GM18520 (cell line): Measurements from ENCODE around the gene INSM1.

Experiments used
- ATAC-seq: cut with Tn5 transposase; IDR thresholded peaks from one replicate; pipeline ENCODE4 v1.9.1; 2021; ENCODE audit not compliant: unreplicated experiment

Gene INSM1

DNA sequence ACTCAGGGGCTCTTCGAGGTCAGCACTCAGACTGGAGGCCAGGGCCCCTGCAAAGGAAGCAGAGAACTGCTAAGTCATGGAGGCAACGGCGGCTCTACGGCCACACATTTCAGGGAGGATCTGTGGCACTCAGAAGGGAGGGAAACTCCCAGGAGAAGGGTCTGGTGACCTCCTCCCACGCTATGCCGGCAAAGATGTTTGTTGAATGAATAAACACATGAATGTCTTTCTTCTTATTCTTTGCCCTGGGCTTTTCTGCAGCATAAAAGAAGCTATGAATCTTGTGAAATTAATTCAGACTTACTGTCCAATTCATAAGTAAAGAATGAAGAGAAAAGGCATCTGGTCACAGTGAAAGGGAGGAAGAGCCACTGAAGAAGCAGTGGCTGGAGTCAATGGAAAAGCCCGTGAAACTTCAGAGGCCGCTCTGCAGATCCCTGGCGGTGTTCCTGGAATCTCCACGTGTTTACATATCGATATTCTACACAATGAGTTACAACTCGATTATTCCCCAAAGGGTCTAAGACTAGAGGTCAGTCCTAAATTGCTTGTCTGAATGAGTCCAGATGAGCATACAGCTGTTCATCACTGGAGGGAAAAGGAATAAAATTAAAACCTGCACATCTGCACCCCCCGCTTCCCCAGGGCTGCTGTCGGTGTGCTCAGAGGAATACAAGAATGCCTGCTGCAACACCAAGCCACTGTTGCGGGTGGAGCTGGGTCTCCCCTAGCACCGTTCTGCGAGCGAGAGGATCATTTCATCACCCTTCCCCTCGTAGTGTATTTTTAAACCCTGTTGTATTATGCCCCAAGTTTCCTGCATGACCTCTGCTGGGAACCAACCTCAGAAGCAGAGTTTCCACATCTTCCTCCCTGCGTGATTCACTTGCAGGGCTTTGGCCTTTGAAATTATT is 25.6 kb downstream of the INSM1 start:
- ATAC-seq, result no peak

DNA sequence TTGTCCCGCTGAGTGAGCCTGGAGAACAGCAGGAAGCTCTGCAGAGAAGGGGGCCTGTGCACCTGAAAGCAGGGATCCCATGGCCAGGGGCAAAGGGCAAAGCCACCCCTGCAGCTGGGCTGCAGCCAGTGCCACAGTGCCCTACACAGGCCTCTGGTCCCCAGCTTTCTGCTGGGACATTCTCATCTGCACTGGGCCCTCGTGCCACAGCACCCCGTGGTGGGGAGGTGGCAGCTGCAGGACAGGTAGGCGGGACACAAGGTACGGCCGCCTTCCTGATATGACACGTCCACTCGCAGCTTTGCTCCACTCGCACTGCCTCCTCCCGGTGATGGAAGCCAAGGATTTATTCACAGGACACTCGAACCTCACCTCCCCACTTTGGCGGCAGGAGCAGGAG is 27.2 kb downstream of the INSM1 start:
- ATAC-seq, result no peak

DNA sequence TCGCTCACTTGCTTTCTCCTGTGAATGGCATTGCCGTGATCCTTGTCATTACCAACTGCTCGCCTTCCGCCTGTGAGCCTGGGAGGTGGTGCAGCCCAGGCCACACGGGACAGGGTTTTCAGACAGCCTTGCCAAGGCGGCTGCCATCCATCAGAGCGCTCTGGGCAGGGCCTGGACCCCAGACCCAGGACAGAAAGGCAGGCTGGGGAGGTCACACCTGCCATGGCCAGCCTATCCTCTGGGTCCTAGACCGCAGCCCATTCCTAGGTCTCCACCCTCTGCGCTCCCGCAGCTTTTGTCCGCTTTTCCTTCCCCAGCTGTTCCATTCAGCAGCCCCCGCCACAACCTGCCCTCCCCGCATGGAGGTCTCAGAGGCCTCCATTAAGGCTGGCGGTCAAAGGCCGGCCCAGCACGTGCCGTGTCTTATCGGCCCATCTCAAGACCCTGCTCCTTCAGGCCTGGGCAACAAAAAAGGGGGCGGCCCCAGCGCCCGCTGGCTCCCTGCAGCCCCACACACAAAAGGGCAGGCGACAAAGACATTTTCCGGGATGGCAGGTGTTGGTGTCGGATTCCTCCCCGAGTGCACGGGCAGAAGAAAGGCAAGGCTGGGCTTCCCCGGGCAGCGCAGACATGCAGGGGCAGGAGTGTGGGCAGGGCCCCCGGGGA is 28.1 kb downstream of the INSM1 start:
- ATAC-seq, result no peak

DNA sequence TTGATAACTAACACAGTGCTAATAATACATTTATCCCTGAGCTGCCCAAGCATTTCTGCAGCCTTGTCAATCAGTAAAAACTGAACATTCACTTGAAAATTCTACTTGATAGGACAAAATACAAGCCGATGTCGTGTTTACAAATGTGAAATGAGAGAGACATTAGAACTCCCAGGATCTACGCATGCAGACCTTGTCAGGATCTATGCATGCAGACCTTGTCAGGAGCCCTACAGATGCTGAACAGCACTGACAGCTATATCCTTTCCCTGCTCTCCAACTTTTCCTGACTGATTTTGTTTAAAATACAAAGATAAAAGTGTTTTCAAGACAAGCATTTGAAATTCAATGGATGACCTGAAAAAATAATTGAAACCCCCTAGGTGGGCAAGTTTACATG is 28.9 kb downstream of the INSM1 start:
- no peak for ATAC-seq

DNA sequence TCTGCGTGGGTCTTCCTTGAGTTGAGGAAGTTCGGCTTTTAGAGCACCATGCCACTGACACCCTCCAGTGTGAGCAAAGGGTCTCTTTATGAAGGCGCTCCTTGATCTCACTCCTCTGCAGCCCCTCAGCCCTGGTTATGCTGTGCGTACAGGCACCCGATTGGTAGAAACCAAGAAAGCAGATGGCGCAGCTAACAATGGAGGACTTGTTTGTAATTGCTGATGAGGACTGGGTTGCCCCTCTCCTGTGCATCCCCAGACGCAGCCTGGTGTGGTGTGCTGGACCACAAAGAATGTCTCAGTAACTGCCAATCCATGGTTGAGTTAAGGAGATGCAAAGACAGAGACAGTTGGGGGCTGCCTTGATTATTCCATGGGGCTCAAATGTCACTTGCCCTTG is 30.2 kb downstream of the INSM1 start:
- no peak for ATAC-seq

DNA sequence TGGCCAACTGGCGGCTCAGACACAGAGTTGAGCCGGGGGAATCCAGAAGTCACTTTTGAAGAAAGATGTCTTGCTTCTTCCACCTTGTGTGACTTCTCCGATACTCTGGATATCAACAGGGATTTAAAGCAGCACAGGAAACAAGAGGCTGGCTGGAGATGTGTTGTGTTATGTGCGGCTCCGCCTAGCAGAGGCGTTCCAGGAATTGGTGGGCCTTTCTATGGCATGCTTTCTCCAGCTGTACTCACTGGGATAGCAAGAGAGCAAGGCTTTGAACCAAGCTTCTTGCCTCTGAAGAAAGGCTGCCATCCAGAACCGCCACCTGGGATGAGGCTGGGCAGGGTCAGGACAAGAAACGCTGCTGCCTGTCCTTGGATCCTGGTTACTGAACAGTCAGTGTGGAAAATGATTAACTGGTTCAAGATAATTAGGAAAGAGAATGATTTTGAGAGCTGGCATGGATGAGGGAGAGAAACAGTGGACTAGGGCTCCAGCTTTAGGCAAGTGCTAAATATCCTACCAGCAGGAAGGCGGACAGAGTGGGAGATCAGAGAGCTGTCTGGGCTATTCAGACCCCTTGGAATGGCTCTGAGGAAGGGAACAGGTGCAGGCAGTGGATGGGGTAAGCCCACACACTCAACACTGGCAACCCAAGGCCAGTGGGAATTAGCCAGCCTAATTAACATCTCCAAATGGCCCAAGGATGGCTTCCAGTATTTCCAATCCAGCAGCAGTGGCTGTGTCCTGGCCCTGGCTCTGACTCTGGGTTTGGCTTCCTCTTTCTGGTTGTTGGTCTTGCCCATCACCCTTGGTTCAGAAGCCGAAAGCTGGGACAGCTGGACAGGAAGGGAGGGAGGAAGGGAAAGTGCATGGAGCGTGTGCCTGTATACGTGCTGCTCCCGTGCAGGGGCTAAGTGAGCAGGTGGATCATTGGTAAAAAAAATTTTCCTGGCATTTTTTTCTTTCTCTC is 31.9 kb downstream of the INSM1 start:
- no peak for ATAC-seq

DNA sequence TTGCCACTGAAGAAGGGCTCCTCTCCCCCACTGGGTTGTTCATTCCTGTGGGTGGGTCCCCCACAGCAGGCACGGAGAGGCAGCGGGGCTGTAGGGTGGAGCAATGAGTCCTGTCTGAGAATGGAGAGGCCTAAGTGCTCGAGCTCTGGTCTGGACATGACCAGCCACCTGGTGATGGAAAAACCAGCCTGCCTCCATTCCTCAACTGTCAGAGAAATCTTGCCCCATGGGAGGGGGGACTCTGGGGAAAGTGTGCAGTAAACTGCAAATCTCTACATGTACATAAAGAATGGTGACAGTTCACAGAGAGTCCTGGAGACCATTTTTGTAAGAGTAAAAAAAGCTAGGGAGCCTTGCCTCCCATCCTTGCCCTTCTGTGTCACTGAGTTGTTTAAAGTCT is 34.1 kb downstream of the INSM1 start:
- ATAC-seq, result no peak

DNA sequence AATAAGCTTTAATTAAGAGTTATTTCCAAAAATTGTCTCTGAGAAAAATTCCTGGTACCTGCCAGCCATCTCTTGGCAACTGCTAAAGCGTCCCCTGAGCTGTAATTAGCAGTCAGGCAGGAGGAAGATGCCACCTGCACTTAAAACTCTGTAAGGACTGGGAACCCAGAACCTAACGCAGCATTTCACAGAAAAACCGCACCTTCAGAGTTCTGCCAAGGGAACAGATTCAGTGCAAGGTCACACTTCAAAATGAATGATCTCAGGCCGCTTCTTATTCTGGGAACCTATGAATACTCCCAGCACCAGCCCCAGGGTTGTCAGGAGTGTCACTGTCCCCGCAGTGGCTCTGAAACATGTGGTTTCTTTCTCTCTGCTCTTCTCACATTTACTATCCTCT is 36.7 kb downstream of the INSM1 start:
- no peak for ATAC-seq

DNA sequence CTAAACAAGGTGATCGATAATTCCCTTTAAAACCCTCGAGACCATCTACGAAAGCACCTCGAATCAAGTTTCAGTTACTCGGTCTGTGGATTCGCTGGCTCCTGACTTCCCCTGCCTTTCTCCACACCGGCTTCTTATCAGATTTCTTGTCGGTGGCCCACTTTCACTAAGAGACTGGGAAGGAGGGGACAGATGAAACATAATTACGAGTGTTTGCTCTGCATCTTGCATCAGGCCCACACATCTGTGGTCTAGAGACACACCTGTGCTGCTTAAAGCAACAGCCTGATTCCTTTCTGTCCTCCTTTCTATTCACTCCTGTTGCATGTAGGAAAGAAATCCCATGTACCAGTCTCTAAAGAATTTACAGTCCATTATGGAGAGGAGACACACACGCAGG is 37.7 kb downstream of the INSM1 start:
- ATAC-seq, result no peak

DNA sequence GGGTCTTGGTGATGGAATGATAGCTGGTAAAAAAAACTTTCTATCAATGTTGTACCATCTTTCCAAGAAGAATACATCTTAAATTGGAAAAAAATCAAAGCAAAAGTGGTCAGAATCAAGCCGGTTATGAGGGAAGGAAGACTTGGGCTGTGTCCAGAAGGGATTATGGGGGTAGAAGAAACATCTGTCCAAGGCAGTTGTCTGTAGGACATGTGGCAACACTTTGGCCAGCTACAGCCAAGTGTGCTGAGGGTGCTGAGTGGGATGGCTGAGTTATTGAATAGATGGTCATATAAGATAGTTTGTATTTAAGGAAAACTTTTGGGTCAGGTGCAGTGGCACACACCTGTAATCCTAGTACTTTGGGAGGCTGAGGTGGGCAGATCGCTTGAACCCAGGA is 38.4 kb downstream of the INSM1 start:
- ATAC-seq, result no peak

DNA sequence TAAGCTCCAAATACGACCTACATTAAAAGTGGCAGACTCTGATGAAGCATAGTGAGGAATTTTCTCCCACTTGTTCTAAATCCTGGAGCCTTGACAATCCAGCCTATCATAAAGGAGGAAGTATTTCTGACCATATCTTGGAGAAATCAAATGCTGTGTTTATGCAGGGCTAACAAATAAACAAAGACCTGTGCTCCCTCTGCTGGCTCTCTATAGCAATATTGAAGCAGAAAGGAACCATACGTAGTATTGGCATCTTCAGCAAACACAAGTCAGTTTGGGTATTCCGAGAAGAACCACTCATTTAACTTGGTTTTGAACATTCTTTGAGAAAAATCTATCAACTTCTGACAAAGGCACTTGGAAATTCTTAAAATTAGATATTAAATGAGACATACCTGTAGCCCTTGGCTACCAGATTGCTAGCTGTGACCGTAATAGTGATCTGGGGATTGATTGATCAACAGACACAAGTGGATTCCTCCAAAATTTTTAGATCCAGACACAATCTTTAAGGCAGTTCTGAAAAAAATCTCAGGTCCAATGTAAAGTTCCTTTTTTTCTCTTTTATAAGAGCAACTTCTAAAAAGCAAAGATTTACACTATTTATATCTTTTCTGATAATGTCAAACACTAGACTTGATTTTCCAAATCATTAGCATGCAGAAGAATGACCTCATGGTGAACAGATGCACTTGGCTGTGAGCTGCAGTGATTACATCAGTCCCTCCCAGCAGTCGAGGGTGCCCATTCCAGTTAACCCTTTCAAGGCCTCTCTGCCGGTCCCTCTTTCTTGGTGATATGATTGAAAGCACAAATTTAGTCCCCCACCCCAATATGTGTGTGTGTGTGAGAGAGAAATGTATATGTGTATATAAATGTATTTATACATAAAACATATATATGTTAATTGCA is 40.2 kb downstream of the INSM1 start:
- ATAC-seq, result no peak

DNA sequence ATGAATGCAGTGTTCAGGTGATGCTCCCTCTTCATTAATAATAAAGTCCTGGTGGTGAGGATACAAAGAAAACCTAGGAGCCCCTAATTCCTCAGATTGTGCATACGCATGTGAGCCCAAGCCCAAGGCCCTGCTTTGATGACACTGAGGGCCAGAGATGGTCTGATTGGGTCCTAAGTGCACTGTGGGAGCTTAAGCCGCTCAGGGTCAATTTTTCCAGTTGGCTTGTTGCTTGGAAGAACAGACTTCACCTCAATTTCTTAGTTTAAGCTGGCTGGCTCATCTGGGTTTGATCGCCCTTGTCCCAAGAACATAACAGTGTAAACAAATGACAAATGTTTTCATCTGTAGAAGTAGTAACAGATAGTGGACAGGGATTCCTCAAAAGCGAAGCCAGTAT is 41.4 kb downstream of the INSM1 start:
- ATAC-seq, result no peak

DNA sequence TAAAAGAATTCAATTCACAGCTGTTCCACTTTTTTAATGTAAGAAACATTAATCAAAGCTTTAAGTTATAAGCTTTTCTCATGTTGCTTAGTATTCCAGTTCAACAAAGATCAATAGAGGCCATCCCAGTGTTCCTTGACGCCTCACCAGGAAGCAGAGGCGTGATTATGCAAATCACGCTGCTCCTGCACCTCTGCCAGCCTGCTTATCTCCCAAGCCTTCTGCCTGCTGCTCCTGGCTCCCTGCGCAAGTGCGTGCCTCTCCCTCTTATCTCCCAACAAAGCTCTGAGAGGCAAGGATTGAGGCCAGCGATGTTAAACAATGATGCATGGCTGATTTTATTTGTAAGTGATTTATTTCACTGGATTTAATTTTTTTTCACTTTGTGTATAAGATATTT is 42.8 kb downstream of the INSM1 start:
- no peak for ATAC-seq

DNA sequence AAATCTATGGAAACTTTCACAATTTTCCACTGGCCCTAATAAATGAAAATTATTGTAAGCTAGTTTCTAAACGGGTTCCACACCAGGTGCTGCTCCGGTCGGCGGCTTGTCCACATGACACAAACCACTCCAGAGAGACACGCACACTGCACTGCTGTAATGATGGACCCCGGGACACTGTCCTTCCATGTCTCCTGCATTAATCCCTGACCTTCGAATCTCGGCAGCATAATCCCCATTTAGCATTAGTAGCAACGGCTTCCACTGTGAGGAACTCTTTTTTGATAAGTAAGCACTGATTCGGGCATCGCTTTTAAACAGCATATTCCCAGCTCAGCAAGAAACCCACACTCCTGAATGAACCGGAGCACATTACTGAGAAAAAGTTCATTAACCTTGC is 43.5 kb downstream of the INSM1 start:
- no peak for ATAC-seq

DNA sequence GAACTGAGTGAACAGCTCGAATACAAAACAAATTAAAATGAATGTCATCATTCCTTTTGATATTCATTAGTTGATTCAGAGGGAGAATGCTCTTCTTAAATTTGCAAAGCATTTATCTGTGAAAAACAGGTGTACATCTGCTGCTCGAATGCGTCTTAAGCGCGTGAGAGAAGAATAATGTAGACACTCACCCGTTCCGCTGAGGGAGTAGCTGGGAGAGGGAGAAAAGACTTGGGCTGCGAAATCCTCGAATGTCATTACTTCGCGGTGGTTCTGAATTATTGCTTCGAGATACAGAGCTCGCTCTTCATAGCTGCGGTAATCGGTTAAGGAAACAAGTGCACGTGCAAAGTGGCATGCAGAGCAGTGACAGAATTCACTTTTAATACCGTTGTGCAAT is 43.9 kb downstream of the INSM1 start:
- no peak for ATAC-seq

DNA sequence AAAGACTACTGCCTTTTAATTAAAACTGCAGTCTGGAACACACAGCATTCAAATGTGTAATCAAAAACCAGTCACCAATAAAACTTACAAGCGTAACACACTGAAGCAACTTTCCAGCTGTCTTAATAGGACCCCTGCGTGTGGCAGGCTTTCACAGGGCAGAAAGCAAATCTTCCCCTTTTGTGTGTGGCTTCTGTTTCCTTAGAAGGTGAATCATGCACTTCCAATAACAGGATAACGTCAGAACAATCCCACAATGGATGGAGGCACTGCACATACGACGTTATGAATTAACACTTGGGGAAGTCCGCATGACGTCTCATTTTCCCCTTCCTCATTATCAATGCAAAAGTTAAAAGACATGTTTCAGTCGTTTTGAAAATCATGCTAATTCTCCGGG is 44.8 kb downstream of the INSM1 start:
- ATAC-seq, result no peak

DNA sequence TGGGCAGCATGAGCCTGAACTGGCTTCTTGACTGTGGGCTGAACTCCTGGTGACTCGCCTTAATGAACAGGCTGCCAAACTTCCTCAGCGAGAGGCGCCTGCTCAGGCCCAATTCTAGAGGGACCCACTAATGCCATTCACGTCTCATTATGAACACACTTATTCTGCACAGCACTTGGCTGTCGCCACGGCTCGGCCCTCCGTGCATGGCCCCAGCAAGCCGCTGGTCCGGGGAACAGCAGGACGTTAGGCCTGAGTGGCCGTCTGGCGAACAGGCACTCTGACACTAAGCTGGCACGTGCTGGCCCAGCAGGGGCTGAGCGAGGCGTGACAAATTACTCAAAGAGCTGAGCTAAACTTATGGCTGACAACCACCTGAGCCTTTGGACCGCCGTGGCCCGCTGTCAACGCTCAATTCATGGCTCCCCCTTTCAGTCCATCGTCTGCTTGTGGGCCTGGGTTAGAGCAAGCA is 45.9 kb downstream of the INSM1 start:
- ATAC-seq, result no peak

DNA sequence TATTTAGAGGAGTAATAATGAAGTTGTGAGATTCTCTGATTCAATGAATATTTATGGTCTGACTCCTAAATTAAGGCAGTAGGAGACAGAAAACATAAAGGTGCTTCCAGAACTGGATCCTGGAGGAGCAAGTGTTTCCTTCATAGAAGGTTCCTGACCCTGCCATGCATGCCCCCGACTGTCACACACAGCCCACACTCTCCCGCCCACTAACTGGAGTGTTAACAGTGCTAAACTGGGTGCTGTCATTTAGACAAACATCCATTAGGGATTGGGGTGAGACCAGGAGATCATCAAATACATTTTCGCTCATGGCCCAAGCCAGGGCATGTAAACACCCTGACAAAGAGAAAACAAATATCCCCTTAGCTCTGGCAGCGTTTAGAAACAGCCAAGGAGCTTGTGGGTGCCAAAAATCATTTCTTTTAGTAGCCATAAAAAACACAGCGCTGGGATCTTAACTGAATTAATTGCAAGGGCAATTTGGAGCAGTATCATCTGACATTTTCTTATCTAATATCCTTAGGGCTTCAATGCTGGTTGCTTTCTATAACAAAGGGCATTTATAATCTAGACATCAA is 46.8 kb downstream of the INSM1 start:
- no peak for ATAC-seq

DNA sequence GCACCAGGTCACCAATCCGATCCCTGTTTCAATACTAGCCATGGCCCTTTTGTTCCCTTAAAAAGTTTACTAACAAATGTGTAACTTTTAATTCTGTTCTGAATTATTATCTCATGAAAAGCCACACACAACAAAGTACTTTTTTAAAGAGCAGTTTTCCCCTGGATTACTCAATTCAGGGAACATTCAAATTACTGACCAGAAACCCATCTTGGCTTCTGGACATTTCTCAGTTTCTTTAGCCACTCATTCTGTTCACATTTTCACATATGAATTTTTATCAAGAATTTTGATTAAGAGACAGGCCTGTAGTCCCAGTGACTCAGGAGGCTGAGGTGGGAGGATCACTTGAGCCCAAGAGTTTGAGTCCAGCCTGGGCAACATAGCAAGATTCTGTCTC is 47.4 kb downstream of the INSM1 start:
- ATAC-seq, result no peak
